Mammary epithelial cell (primary cell): ENCODE data around the gene SUSD5.

Experiments
- EZH2 ChIP-seq: IDR thresholded peaks from 2 replicates; pipeline ENCODE4 v1.6.1; 2012; ENCODE audit warnings: low read length, inconsistent platforms, borderline replicate concordance
- TF ChIP-seq, protein P1 (sequence below), 2 donors: IDR thresholded peaks in 1 of 2; conservative IDR thresholded peaks in 1 of 2; 2 replicates each; pipeline ENCODE4 v1.5.1; 2011 to 2012; ENCODE audit warnings: inconsistent platforms in 2 of 2, low read length in 2 of 2, mild to moderate bottlenecking in 2 of 2, control low read depth in 1 of 2, low read depth in 1 of 2; ENCODE audit not compliant: insufficient read depth in 1 of 2; ENCODE audit errors: extremely low read depth in 1 of 2

DNA sequence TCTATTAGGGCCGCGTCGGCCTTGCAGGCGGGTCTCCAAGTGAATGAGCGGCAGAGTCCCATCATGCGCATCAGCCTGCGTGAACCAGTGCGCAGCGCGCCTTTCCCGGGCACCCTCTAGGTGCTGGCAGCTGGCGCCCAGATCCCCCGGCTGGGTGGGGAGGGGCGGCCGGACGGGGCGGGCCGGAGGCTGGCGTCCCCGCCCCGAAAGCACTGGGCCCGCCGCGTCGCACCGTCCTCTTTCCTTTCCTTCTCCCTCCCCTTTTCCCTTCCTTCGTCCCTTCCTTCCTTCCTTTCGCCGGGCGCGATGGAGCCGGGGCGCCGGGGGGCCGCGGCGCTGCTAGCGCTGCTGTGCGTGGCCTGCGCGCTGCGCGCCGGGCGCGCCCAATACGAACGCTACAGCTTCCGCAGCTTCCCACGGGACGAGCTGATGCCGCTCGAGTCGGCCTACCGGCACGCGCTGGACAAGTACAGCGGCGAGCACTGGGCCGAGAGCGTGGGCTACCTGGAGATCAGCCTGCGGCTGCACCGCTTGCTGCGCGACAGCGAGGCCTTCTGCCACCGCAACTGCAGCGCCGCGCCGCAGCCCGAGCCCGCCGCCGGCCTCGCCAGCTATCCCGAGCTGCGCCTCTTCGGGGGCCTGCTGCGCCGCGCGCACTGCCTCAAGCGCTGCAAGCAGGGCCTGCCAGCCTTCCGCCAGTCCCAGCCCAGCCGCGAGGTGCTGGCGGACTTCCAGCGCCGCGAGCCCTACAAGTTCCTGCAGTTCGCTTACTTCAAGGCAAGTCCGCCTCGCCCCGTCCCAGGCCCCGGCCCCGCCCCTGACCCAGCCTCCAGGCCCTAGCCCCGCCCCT lies 104.6 kb downstream of the SUSD5 start, which contains the start of gene CRTAP:
- TF ChIP-seq, protein P1, sequence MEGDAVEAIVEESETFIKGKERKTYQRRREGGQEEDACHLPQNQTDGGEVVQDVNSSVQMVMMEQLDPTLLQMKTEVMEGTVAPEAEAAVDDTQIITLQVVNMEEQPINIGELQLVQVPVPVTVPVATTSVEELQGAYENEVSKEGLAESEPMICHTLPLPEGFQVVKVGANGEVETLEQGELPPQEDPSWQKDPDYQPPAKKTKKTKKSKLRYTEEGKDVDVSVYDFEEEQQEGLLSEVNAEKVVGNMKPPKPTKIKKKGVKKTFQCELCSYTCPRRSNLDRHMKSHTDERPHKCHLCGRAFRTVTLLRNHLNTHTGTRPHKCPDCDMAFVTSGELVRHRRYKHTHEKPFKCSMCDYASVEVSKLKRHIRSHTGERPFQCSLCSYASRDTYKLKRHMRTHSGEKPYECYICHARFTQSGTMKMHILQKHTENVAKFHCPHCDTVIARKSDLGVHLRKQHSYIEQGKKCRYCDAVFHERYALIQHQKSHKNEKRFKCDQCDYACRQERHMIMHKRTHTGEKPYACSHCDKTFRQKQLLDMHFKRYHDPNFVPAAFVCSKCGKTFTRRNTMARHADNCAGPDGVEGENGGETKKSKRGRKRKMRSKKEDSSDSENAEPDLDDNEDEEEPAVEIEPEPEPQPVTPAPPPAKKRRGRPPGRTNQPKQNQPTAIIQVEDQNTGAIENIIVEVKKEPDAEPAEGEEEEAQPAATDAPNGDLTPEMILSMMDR (conservative IDR thresholded peaks at IDR 0.05 in 1 of 2, IDR thresholded peaks at IDR 0.05 in 1 of 2; ENCODE audit: extremely low read depth in 1 of 2, insufficient read depth in 1 of 2, low read depth in 1 of 2, low read length in 2 of 2) = no peak
- no peak for TF ChIP-seq EZH2
